Activated naive CD8-positive, alpha-beta T cell treated with anti-CD3 and anti-CD28 coated beads, Interleukin-2, amount 50 U/mL, for 24 hours (primary cell): ENCODE data around the gene KRT28.

ENCODE experiments used
- ATAC-seq: fragments of 150-1000 bp; cut with Tn5 transposase; one replicate; pipeline ENCODE4 v1.10.0; 2021
- DNase-seq: peaks from one replicate; pipeline ENCODE4 v3.0.0; 2021
- H3K27ac Mint-ChIP-seq: one replicate; pipeline ENCODE4 v1.8.0; 2021; ENCODE audit warnings: mild to moderate bottlenecking, mixed read lengths
- H3K27me3 Mint-ChIP-seq: one replicate; pipeline ENCODE4 v1.8.0; 2021; ENCODE audit warnings: mixed read lengths
- H3K36me3 Mint-ChIP-seq: one replicate; pipeline ENCODE4 v1.8.0; 2021; ENCODE audit warnings: low read depth, mixed read lengths
- H3K4me1 Mint-ChIP-seq: one replicate; pipeline ENCODE4 v1.8.0; 2021; ENCODE audit warnings: mixed read lengths
- H3K4me3 Mint-ChIP-seq: one replicate; pipeline ENCODE4 v1.8.0; 2021; ENCODE audit warnings: mild to moderate bottlenecking, moderate library complexity, mixed read lengths
- H3K9me3 Mint-ChIP-seq: one replicate; pipeline ENCODE4 v1.8.0; 2021; ENCODE audit warnings: mixed read lengths

KRT28 gene, protein sequence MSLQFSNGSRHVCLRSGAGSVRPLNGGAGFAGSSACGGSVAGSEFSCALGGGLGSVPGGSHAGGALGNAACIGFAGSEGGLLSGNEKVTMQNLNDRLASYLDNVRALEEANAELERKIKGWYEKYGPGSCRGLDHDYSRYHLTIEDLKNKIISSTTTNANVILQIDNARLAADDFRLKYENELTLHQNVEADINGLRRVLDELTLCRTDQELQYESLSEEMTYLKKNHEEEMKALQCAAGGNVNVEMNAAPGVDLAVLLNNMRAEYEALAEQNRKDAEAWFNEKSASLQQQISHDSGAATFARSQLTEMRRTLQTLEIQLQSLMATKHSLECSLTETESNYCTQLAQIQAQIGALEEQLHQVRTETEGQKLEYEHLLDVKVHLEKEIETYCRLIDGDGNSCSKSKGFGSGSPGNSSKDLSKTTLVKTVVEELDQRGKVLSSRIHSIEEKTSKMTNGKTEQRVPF

DNA sequence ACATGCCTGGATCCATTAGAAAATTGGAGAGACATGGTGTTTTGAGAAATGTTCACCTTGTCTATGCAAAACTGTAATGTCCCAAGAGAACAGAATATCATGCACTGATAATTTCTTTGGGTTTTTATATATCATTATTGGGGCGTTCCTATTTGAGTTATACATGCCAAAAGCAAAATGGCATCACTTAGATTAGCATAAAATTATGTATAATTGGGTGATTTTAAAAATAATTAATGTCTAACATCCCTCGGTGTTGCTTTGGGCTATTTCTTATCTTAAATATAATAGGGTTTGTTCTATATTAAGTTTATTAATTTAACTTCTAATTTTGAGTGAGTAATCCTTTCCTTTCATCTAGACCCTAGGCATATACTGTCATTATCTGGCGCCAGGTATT is at the start of gene KRT28:
KRT28 (minus strand) TSS at position 101 of the 400 bp plus-strand sequence; CDS start at position 35, 66 bp downstream.
- Mint-ChIP-seq H3K4me1 (peaks cover 2% of the 10 kb centered on the region), H3K36me3 (no peaks in the 10 kb centered on the region), H3K27me3 (peaks cover 37% of the 10 kb centered on the region), H3K4me3 (no peak within 1 kb of the TSS), H3K9me3 (no peaks in the 10 kb centered on the region), H3K27ac (no peak within 1 kb of the TSS)
- ATAC-seq (no peak), DNase-seq (no peak)

DNA sequence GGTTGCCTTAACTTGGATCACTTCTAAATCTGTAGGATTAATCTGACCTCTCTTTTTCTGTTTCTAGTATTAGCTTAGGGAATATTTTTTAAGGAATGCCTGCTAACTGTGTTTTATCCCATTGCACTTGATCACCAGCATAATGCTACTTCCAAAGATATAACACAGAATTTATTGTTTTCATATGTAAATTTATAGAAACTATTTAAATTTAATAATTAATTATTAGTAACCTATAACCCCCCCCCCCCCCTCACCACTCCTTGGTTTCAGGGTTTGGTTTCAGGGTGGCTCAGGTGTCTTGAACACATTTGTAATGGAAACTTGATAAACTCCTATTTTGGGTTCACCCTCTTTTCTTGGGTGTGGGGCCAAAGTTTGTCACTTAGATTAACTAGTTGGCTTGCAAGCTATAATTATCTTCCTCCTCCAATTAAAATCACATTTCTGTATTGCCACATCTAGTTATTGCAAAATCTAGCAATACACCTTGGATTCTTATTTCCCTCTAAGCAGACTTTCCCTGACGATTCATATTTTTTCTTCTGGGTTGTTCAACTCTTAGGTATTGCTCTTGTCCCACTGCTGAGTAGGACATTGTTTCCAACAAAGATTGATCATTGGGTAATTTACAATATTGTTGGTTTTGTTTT is 49.0 kb upstream of the KRT28 start:
- Mint-ChIP-seq H3K27ac (no peak overlapping the region), H3K27me3 (peaks cover 30% of the 10 kb centered on the region), H3K9me3 (no peaks in the 10 kb centered on the region), H3K4me1 (no peaks in the 10 kb centered on the region), H3K4me3 (no peak overlapping the region), H3K36me3 (no peaks in the 10 kb centered on the region)
- no peak for ATAC-seq
- no peak for DNase-seq

DNA sequence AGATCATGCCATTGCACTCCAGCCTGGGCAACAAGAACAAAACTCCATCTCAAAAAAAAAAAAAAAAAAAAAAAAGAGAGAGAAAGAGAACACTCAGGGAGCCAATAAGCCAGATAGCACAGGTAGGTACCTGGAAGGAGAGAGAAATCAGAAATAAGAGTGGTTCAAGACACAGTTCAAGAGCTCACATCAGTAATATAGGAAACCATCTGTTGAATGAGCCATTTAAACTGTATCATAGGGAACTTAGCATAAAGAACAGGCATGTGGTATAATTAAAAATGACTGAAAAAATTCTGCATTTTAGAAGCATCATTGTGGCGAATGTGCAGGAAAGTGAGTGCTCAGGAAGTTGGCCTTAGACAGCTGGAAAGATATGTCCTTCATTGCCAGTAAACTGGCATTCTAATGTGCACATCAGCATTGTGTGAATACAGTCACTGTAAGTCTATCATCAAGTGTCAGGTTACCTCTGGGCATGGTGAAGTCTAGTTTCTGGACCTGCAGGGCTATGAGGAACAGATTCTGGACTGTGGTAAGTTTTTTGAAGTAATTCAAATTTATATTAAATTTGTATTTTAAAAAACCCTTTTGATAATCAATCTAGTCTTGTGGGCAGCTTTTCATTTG is 46.9 kb upstream of the KRT28 start:
- no peak overlapping the region for H3K4me3 Mint-ChIP-seq
- H3K27ac Mint-ChIP-seq = no peak overlapping the region
- H3K36me3 Mint-ChIP-seq = no peaks in the 10 kb centered on the region
- ATAC-seq = no peak
- H3K4me1 Mint-ChIP-seq = no peaks in the 10 kb centered on the region
- H3K27me3 Mint-ChIP-seq = peaks cover 38% of the 10 kb centered on the region
- H3K9me3 Mint-ChIP-seq = no peaks in the 10 kb centered on the region
- DNase-seq = no peak

GRCh38 chr17:40844671-40845107 is 44.9 kb upstream of the KRT28 start:
- peaks cover 35% of the 10 kb centered on the region for H3K27me3 Mint-ChIP-seq
- H3K36me3 Mint-ChIP-seq = no peaks in the 10 kb centered on the region
- H3K27ac Mint-ChIP-seq = no peak overlapping the region
- ATAC-seq (no peak), DNase-seq (no peak)
- no peak overlapping the region for H3K4me3 Mint-ChIP-seq
- no peaks in the 10 kb centered on the region for H3K4me1 Mint-ChIP-seq
- H3K9me3 Mint-ChIP-seq = no peaks in the 10 kb centered on the region

DNA sequence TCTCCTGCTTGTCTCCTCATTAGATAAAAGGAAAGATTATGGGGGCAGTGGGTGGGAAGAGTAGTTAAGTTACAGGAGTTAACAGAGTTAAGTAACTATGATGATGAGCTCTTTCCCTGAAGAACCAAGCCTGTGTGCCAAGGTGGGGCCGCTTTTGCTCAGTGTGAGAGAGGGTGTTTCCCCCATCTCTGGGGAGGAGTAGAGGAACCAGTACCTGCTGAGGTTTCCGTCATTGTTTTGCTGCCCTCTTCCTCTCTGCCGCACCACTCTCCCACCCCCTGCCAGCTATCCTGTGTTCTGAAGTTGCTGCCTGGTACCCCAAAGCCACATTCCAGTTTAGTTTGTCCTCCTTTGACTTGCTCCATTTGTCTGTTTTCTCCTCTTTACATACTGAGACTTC is 43.5 kb upstream of the KRT28 start:
- Mint-ChIP-seq H3K4me1 (no peaks in the 10 kb centered on the region), H3K4me3 (no peak overlapping the region), H3K9me3 (no peaks in the 10 kb centered on the region), H3K27me3 (peaks cover 31% of the 10 kb centered on the region), H3K36me3 (no peaks in the 10 kb centered on the region), H3K27ac (no peak overlapping the region)
- no peak for ATAC-seq
- no peak for DNase-seq

- Mint-ChIP-seq H3K36me3 (no peaks in the 10 kb centered on the region), H3K27ac (no peak overlapping the region), H3K4me3 (no peak overlapping the region), H3K27me3 (peaks cover 27% of the 10 kb centered on the region), H3K4me1 (no peaks in the 10 kb centered on the region), H3K9me3 (no peaks in the 10 kb centered on the region)
- DNase-seq = no peak
- ATAC-seq = no peak
Observed at GRCh38 chr17:40841246-40841645, 41.5 kb upstream of the KRT28 start.

DNA sequence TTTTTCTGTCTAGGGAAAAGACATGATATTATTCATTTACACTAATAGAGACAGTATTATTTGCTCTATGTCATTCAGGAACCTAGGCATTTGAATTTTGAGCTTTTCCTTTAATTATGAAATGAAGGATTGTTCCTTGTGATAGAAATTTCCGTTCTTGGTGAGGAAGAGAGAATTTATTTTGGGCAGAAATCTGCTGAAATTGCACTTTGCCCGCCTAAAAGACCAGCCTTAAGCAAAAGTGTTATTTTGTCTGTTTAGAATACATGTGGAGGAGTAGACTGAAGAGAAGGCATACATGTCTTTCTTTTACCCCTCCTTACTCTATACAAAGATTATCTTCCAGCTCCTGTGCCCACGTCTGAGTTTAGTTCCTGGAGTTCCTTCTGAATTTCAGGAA is 39.4 kb upstream of the KRT28 start:
- ATAC-seq = no peak
- H3K27me3 Mint-ChIP-seq = peaks cover 11% of the 10 kb centered on the region
- H3K4me3 Mint-ChIP-seq = no peak overlapping the region
- no peaks in the 10 kb centered on the region for H3K4me1 Mint-ChIP-seq
- peaks cover 3% of the 10 kb centered on the region for H3K36me3 Mint-ChIP-seq
- no peak for DNase-seq
- no peaks in the 10 kb centered on the region for H3K9me3 Mint-ChIP-seq
- H3K27ac Mint-ChIP-seq = no peak overlapping the region

GRCh38 chr17:40836020-40836419 is 36.3 kb upstream of the KRT28 start:
- Mint-ChIP-seq H3K27ac (no peak overlapping the region), H3K9me3 (no peaks in the 10 kb centered on the region), H3K27me3 (no peaks in the 10 kb centered on the region), H3K4me3 (no peak overlapping the region), H3K4me1 (no peaks in the 10 kb centered on the region), H3K36me3 (peaks cover 3% of the 10 kb centered on the region)
- ATAC-seq = no peak
- DNase-seq = no peak

- ATAC-seq (no peak), DNase-seq (no peak)
- Mint-ChIP-seq H3K36me3 (peaks cover 3% of the 10 kb centered on the region), H3K9me3 (peaks cover 4% of the 10 kb centered on the region), H3K4me1 (no peaks in the 10 kb centered on the region), H3K4me3 (no peak overlapping the region), H3K27me3 (no peaks in the 10 kb centered on the region), H3K27ac (no peak overlapping the region)
Observed at GRCh38 chr17:40833882-40834281, 34.1 kb upstream of the KRT28 start.

GRCh38 chr17:40832840-40833239 is 33.1 kb upstream of the KRT28 start:
- H3K27ac Mint-ChIP-seq = no peak overlapping the region
- H3K4me1 Mint-ChIP-seq = peaks cover 3% of the 10 kb centered on the region
- ATAC-seq (no peak), DNase-seq (no peak)
- H3K27me3 Mint-ChIP-seq = no peaks in the 10 kb centered on the region
- peaks cover 4% of the 10 kb centered on the region for H3K9me3 Mint-ChIP-seq
- no peak overlapping the region for H3K4me3 Mint-ChIP-seq
- peaks cover 3% of the 10 kb centered on the region for H3K36me3 Mint-ChIP-seq

GRCh38 chr17:40830085-40830776 is 30.5 kb upstream of the KRT28 start:
- no peaks in the 10 kb centered on the region for H3K36me3 Mint-ChIP-seq
- peaks cover 11% of the 10 kb centered on the region for H3K4me1 Mint-ChIP-seq
- no peak overlapping the region for H3K27ac Mint-ChIP-seq
- DNase-seq (no peak), ATAC-seq (no peak)
- no peak overlapping the region for H3K4me3 Mint-ChIP-seq
- H3K9me3 Mint-ChIP-seq = peaks cover 4% of the 10 kb centered on the region
- H3K27me3 Mint-ChIP-seq = peaks cover 6% of the 10 kb centered on the region

GRCh38 chr17:40828454-40829044 is 28.8 kb upstream of the KRT28 start:
- H3K27ac Mint-ChIP-seq = no peak overlapping the region
- ATAC-seq (no peak), DNase-seq (no peak)
- H3K27me3 Mint-ChIP-seq = peaks cover 6% of the 10 kb centered on the region
- no peak overlapping the region for H3K4me3 Mint-ChIP-seq
- H3K4me1 Mint-ChIP-seq = peaks cover 11% of the 10 kb centered on the region
- peaks cover under 1% of the 10 kb centered on the region for H3K36me3 Mint-ChIP-seq
- H3K9me3 Mint-ChIP-seq = peaks cover 4% of the 10 kb centered on the region

GRCh38 chr17:40827746-40828453 is 28.1 kb upstream of the KRT28 start:
- ATAC-seq = peak; percentile 49
- no peak overlapping the region for H3K4me3 Mint-ChIP-seq
- DNase-seq = no peak
- H3K27ac Mint-ChIP-seq = peak overlapping the region; percentile 44
- H3K9me3 Mint-ChIP-seq = peaks cover 4% of the 10 kb centered on the region
- peaks cover 6% of the 10 kb centered on the region for H3K27me3 Mint-ChIP-seq
- H3K36me3 Mint-ChIP-seq = peaks cover 1% of the 10 kb centered on the region
- peaks cover 11% of the 10 kb centered on the region for H3K4me1 Mint-ChIP-seq

- Mint-ChIP-seq H3K4me3 (no peak overlapping the region), H3K27ac (no peak overlapping the region), H3K36me3 (peaks cover 5% of the 10 kb centered on the region), H3K4me1 (peaks cover 11% of the 10 kb centered on the region), H3K27me3 (peaks cover 6% of the 10 kb centered on the region), H3K9me3 (peaks cover 4% of the 10 kb centered on the region)
- no peak for ATAC-seq
- no peak for DNase-seq
Observed at GRCh38 chr17:40825599-40825998, 25.8 kb upstream of the KRT28 start.
